ENCODE results near the gene TSPEAR.

- TF ChIP-seq CTCF (IDR thresholded peaks at IDR 0.05; ENCODE audit: low read depth, low read length, poor library complexity, severe bottlenecking), result no peak
- no peak for TF ChIP-seq EZH2phosphoT487 (IDR thresholded peaks at IDR 0.05; ENCODE audit: borderline replicate concordance, low read length)
These were observed 12.8 kb upstream of the TSPEAR start for GRCh38 chr21:44724196-44724595.

All from DOHH2 (cell line).